Astrocyte (in vitro differentiated cells and primary cell): Measurements from ENCODE around the gene OR2G2.

Experiments used
- CTCF ChIP-seq: IDR thresholded peaks from 2 replicates; pipeline ENCODE4 v1.5.1; 2011; ENCODE audit warnings: low read depth, mild to moderate bottlenecking, inconsistent platforms, low read length, moderate library complexity; ENCODE audit not compliant: insufficient read depth
- EZH2 ChIP-seq: IDR thresholded peaks from 2 replicates; pipeline ENCODE4 v1.6.1; 2012; ENCODE audit warnings: mild to moderate bottlenecking, low read length, inconsistent platforms; ENCODE audit not compliant: insufficient read depth

- TF ChIP-seq CTCF (no peak), EZH2 (no peak)
Observed at GRCh38 chr1:247561711-247562110, 26.4 kb upstream of the OR2G2 start.
